NCI-H2196 treated with DMSO at 0.1 percent for 48 hours (cell line): ENCODE data around the gene ASNSD1.
"Not testable (repeated sequence)": the region's sequence is repeated elsewhere in the genome, so short reads cannot be mapped to it uniquely, and the experiment has no call there.

Source experiments
- DNase-seq: peaks from one replicate; lab custom pipeline; 2025; ENCODE audit not compliant: unreplicated experiment; lab: John Stamatoyannopoulos, UW

ASNSD1 gene

DNA sequence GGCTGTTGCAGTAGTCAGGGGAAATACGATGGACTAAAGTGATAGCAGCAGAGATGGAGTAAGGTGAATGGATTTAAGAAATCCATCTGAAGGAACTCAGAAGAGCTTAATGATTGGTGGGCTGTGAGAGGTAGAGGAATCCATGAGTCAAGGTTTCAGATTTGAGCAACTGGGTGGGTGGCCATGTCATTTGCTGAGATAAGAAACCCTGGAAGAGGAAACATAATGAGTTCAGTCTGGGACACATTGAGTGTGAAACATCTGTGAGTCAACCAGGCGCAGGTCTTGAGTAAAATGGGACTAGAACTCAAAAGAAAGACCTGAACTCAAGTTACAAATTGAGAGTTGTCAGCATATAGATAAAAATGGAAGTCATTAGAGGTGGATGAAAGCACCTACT is 19.7 kb upstream of the ASNSD1 start:
- DNase-seq = no peak

DNA sequence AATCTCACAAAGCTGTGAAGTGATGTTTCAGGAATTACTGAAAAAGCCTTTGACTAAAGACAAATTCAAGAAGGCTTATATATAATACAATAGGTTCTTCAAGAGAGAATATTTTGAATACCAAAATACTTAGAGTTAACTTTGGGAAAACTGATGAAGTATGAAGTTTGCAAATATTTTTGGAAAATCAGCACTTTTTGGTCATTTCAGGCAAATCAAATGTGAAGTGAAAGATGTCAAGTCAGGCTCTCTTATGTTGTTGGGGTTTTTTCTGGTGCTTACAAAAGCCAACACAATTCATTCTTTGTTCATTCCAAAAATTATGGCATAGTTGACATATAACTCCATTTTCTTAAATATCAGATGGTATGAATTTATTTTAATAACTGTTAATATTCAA is 14.7 kb upstream of the ASNSD1 start:
- no peak for DNase-seq

DNA sequence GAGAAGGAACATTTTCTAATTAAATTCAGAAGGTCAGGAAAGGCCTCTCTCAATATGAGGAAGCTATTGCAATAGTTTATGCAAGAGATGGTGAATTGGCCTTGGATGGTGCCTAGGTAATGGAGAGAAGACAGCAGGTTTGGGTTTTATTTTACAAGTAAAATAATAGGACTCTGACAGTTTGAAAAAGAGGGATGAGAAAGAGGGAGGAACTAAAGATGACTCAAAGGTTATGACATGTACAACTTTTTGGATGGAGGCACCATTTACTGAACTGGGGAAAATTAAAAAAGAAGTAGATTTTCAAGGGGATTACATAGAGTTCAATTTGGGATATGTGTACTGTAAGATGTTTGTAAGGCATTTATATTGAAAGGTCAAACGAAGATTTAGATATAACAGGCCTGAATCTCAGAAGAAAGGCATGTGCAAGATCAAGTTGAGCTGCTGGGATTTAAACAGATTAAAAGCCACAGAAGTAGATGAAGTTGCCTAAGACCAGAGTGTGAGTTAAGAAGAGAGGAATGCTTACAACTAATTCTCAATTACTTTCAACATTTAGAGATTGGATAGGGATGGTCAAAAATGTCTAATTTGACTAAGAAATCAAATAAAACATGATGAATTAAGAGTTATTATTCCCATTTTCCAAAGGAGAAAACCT is 12.3 kb upstream of the ASNSD1 start:
- no peak for DNase-seq

DNA sequence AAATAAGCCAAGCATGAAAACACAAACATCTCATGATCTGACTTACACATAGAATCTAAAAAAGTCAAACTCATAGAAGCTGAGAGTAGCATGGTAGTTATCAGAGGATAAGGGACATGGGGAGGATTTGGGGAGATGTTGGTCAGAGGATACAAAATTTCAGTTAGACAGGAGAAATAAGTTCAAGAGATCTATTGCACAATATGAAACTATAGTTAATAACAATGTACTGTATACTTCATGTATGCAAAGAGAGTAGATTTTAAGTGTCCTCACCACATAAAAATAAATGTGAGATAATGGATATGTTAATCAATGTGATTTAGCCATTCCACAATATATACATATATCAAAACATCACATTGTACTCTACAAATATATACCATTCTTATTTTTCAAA is 10.0 kb upstream of the ASNSD1 start:
- DNase-seq = no peak

DNA sequence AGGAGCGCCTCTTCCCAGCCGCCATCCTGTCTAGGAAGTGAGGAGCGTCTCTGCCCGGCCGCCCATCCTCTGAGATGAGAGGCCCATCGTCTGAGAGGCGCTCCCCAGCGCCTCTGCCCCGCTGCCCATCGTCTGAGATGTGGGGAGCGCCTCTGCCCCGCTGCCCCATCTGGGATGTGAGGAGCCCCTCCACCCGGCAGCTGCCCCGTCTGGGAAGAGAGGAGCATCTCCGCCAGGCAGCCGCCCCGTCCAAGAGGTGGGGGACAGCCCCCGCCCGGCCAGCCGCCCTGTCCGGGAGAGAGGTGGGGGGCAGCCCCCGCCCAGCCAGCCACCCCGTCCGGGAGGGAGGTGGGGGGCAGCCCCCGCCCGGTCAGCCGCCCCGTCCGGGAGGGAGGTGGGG is 7.8 kb upstream of the ASNSD1 start:
- not testable (repeated sequence) for DNase-seq

DNA sequence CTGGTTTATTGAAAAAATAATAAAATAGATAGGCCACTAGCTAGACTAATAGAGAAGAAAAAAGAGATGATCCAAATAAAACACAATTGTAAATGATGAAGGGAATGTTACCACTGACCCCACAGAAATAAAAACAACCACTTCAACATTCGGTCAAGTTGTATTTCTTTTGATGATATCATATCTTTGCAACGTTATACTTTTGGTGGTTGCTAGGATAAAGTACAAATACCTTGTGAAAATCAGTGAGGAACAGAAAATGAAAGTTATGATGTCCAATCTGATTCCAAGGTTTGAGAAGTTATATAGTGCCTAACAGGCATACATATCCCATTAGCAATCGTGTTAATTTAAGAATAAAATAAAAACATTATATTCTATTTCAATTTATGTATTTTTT is 6.6 kb upstream of the ASNSD1 start:
- no peak for DNase-seq

DNA sequence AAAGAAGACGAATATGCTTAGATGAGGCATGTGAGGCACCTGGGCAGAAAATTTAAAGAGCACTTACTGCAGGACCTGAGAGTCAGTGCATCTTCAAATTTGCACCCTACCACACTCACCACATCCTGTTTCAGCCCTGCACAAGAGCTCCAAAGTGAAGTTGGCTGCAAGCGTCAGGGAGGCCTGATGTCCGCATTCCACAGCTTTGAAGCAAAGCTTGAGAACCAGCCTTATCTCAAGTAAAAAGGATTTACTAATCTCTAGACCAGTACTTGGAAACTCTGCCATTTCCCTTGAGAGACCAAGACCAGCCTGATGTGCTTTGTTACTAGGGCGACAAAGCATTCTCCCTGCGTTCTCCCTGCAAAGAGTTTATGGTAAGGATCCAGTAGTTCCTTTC is 3.4 kb upstream of the ASNSD1 start:
- no peak for DNase-seq

DNA sequence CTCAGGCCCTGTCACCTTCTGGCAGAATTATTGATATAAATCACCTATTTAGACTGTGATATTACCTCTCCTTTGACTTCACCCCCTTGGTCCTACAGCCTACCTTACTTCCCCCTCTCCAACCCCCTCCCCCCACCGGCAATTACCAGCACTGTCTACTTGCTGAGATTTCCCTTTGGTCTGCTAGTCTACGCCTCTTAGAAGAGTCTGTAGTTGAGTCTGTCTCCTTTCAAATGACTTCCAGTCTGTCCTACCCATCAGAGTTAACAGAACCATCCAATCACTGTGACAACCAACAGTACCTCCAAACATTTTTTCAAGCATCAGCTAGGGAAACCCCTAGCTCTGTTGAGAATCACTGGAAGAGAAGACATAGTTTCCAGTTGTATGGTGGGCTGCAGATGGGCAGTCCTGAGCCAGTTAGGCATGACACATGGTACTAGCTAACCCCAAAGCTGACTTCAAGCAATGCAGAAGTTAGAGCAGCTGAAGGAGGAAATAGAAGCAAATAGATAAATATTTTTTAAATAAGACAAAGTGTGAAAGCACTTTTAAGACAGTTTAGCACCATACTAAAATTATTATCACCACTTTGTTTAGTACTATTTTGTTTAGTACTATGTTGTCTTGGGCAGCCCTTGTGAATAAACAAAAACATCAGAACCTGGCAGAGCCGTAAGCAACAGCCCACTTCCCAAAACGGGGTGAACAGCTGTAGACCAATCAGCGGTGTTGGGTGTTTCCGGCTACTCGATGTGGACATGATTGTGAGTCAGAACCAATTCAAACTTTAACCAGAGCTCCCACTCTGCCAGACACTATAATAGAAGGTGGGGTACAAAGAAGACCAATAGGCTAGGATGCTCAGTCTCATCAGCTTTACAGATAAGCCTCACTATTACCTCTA is 2.7 kb upstream of the ASNSD1 start:
- DNase-seq = no peak

DNA sequence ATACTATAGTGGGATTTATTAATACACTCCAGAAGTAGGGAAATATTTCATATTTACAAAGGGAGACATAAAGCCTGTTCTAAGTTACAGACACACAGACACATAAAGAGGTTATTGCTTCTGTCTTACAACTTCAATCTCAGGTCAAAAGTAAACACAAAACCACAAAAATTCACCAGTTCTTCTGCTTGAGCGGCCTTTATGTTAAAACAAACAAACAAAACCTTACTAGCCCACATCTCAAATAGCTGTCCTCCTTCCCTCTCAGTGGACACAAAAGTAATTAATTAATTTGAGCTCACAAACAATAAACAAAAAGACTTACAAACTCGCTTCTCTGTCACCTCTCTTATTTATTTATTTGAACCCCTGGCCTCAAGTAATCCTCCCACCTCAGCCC is 1.5 kb upstream of the ASNSD1 start:
- no peak for DNase-seq

DNA sequence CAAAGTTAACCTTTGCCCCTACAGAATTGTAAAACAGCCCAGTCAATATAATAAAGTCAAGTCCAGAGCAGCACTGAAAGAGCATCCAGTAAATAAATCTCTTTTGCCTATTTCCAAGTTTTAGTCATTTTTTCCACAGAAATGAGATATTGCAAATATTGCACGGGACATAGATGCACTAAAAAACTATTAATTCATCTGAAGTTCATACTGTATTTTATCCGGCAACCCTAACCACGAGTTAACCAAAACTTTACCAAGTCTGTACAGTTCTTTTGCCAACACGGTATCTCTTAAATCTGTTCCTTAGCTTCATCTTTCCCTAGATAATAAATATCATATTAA is 484 bp upstream of the ASNSD1 start:
- no peak for DNase-seq

DNA sequence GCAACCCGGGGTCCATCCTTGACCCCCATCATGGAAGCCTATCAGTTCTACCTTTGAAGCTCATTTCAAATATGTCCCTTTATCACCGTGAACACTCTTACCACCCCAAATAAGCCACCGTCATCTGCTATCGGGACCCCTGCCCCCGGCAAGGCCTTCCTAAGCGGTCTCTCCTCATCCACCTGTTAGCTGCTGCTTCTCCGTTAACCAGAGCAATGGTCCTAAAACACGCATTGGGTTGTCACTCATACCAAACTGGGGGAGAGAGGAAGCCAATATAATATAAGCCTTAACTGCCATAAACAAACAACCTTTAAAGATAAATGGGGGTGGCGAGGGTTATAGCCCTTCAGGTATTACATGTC is 680 bp downstream of the ASNSD1 start:
- DNase-seq = no peak

DNA sequence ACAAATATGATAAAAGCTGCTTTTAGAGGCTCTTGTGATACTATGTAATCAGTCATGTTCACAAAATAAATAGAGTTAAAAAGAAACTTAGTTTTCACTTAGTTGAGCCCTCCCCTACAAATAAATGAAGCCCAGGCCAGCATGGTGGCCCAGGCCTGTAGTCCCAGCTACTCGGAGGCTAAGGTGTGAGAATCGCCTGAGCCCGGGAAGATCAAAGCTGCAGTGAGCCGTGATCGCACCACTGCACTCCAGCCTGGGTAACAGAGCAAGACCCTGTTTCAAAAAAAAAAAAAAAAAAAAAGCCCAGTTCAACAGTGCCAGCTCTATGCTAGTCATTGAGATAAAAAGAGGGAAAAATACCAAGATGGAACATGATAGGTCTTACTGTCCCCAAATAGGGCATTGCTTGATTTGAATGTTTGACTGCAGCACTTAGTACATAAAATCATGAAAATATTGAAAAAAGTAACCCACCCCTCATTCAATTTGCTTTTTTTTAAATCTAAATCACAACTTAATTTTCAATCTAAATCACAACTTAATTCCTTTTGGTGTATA is 1.5 kb downstream of the ASNSD1 start:
- no peak for DNase-seq

DNA sequence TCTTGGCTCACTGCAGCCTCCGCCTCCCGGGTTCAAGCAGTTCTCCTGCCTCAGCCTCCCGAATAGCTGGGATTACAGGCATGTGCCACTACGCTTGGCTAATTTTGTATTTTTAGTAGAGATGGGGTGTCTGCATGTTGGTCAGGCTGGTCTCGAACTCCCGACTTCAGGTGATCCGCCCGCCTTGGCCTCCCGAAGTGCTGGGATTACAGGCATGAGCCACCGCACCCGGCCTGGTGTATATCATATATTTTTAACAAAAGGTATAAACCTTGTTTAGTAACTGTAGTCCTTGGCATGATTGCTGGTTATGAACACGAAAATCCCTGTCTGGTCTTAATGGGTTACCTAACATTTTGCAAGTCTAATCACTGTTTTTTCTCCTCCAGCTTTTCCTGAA is 2.1 kb downstream of the ASNSD1 start:
- DNase-seq = not testable (repeated sequence)

DNA sequence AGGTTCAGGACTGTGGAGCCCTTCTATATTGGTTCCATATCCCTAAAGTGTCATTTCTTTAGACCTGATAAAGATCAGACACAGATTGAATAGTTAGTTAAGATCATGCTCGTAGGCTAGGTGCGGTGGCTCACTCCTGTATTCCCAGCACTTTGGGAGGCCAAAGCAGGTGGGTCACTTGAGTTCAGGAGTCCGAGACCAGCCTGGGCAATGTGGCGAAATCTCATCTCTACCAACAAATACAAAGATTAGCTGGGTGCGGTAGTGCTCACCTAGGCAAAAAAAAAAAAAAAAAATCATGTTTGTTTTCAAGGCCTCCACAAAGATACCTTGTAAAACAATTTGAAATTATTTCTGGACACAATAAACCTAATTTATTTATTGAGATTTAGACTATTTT is 8.7 kb downstream of the ASNSD1 start:
- DNase-seq = no peak

DNA sequence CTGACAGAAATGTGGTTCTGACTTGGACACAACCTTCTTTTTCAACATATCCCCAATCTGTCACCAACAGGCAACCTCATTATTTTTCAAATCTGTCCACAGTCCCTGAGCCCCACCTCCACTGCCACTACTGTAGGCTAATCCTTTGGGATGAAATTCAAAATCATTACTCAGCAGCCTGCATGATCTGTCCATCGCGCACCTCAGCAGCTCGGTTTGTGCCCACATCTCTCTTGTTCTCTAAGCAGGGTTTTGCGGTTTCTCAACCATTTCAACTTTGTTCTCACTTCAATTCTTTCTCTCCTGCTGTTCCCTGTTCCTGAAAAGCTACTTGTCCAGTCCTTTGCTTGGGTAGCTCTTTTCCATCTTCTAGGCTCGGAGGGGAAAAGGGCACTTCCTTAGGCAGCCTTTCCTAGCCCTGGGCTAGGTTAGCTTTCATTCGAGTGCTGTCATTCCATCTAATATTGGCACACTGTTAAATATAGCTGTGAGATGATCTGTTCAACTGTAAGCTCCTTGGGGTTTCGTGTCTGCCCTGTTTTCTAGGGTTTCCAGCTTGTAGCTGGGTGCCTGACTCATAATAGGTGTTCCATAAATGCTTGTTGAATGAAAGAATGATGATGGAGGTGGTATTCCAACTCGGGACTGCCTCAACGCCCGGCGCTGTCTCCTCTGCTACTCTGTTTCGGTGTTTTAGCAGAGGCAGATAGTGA is 12.6 kb downstream of the ASNSD1 start:
- no peak for DNase-seq

DNA sequence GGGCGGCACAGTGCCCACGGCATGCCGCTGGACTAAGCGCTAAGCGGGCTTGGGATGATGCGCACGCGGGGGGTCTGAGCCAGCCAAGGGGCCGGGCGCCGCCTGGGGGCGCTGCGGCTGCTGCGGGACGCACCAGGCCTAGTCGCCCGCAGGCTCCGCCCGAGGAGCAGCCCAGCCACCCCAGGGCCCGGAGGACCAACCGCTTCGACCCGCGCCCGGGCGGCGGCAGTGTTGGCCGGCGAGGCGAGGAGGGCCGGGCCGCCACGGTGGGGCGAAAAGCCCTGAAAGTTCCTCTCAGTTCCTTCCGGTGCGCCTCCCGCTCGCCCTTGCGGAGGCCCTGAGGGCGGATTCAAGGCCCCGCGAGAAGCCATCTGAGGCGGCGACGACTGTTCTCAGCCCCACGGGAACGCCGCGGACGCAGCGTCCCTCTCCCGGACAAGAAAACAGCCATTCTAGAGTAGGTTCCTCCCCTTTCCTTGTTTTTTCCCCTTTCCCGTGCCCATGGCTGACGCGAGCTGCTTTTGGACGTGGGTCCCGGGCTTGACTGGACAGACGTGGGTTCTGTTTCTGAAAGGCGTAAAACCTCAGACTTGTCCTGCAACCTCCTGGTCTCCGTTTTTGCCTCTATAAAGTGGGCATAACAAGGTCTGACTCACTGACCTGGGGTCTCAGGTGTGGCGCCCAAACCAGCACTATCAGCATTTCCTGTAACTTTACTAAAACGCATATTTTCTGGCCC is 13.3 kb downstream of the ASNSD1 start, which contains the start of gene ANKAR:
ANKAR (plus strand) TSS at position 297 of the 739 bp plus-strand sequence. CDS start 1,821 bp downstream, outside the sequence.
- peak; percentile 68 for DNase-seq

DNA sequence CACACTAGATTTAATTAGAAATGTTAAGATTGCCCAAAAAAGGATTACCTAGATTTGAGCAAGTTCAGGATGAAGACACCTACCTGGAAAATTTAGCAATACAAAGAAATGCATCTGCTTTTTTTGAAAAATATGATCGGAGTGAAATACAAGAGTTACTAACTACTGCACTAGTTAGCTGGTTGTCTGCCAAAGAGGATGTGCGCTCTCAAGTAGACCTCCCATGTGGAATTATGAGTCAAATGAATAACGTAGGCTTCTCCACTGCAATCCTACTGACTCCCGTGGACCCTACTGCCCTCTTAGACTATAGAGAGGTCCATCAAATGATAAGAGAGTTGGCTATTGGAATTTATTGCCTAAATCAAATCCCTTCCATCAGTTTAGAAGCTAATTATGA is 15.2 kb downstream of the ASNSD1 start:
- DNase-seq = no peak

DNA sequence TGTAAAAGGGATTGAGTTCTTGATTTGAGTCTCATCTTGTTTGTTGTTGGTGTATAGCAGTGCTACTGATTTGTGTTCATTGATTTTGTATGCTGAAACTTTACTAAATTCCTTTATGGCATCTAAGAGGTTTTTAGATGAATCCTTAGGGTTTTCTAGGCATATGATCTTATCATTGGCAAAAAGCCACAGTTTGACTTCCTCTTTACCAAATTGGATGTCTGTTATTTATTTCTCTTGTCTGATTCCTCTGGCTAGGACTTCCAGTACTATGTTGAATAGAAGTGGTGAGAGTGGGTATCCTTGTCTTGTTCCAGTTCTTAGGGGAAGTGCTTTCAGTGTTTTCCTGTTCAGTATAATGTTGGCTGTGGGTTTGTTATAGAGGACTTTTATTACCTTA is 18.0 kb downstream of the ASNSD1 start:
- no peak for DNase-seq

DNA sequence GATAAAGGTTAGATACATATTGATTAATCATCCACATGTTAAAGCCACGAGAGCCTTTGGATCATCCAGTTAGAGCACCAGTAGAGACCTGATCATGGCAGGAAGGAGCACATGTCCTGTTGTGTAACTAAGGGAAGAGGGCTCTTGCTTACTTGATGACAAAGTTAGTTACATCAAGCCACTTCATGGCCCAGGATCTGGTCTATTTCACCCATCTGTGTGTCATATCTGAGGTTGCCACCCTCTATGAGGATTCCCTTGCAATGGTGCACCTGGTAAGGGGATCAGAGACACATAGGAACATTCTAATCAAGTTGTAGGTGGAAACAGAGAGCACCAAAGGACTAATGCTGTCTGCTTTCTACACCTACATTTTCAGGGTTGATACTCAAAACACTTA is 19.9 kb downstream of the ASNSD1 start:
- no peak for DNase-seq

DNA sequence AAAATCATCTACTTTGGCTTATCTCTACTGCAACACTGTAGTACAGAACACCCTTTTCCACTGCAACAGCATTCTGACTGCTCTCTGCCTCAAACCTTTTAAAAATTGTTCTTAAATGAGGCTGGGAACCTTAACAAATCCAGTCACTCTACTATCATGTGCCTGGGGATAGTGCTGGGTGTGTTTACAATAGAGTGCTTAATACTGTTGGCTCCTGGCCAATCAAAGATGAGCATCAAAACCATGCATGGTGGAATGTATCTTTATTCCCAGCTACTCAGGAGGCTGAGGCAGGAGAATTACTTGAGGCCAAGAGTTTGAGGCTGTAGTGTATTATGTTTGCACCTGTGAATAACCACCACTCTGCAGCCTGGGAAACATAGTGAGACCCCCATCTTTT is 20.6 kb downstream of the ASNSD1 start:
- no peak for DNase-seq

DNA sequence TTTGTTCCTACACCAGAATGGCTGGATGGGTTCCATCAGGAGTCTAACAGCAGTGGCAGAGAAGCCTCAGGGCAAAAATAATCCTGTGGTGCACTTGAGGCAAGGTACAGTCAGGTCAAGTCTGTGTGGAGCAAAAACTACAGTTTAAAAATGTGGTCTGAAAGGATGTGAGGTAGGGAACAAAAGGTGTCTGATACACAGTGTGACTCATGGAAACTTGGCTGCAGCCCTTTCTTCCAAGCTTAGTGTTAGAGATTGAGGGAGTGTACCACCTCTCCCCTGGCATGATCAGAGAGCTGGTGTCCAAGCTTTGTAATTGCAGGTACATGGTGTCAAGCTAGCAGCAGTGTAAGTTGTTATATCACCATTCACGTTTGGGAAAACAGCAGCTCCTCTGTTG is 22.1 kb downstream of the ASNSD1 start:
- no peak for DNase-seq
